Heart right ventricle (tissue), 16 donors: ENCODE measurements around the gene TEPSIN. TPM values are rescaled to one million over a fixed set of nuclear protein-coding genes. Genes with fewer than 3 reads are reported as not detected.

Experiments
- ATAC-seq, 8 donors: fragments of 200-7000 bp; cut with Tn5 transposase; one replicate each; pipeline ENCODE4 v1.9.1; 2020; ENCODE audit warnings: mild to moderate bottlenecking in 8 of 8, moderate library complexity in 8 of 8, moderate number of reproducible peaks in 1 of 8
- DNase-seq, 2 donors: peaks; one replicate each; pipeline ENCODE4 v3.0.0-alpha.2; 2020
- H3K27ac ChIP-seq, 10 donors: fragments of 200-600 bp; sonication (generic) in 2 of 10; one replicate each; pipeline versions ENCODE4 v1.5.0 to v1.8.0; 2020 to 2022; ENCODE audit warnings: mild to moderate bottlenecking in 3 of 10
- H3K27me3 ChIP-seq, 7 donors: fragments of 200-600 bp; one replicate each; pipeline ENCODE4 v1.8.0; 2021 to 2022; ENCODE audit warnings: mild to moderate bottlenecking in 2 of 7
- H3K36me3 ChIP-seq, 9 donors: fragments of 200-600 bp; sonication (generic) in 1 of 9; one replicate each; pipeline versions ENCODE4 v1.5.0 to v1.8.0; 2020 to 2022; ENCODE audit warnings: mild to moderate bottlenecking in 2 of 9
- H3K4me1 ChIP-seq, 9 donors: fragments of 200-600 bp; sonication (generic) in 1 of 9; one replicate each; pipeline versions ENCODE4 v1.5.0 to v1.8.0; 2020 to 2022; ENCODE audit warnings: mild to moderate bottlenecking in 4 of 9
- H3K4me3 ChIP-seq, 10 donors: fragments of 200-600 bp; sonication (generic) in 2 of 10; one replicate each; pipeline versions ENCODE4 v1.5.0 to v1.8.0; 2020 to 2022; ENCODE audit warnings: mild to moderate bottlenecking in 7 of 10, moderate library complexity in 2 of 10
- H3K9me3 ChIP-seq, 11 donors: fragments of 200-600 bp in 10 of 11; sonication (generic) in 2 of 11; one replicate each; pipeline versions ENCODE4 v1.5.0 to v1.8.0; 2013 to 2022; ENCODE audit warnings: mild to moderate bottlenecking in 2 of 11, control low read depth in 1 of 11, moderate library complexity in 1 of 11
- WGBS, 2 donors: extraction: QIAGEN DNeasy Blood & Tissue Kit; methylation state at CpG; one replicate each; pipeline ENCODE4 v1.1.7; 2013; ENCODE audit warnings: inconsistent platforms in 1 of 2; 5-methylcytosine and 5-hydroxymethylcytosine counted together
- intact Hi-C, 10 donors: fragments of 100-400 bp; cut with DNase I; formaldehyde crosslinking; loops; one replicate each; pipeline versions ENCODE4 v1.11.1 to v1.14.2; 2022
- polyA plus RNA-seq, 2 donors: library from polyadenylated mRNA; stranded (reverse); fragments of 200-250 nt; gene quantifications; one replicate each; pipeline ENCODE4 v1.2.3, GENCODE V29; 2013
- total RNA-seq, 10 donors: library from RNA; stranded (reverse); fragmentation: NEBNext Ultra II Directional in 3 of 10; extraction: Animal tissue kit (Norgen Biotek cat#: 25700) in 3 of 10; gene quantifications; one replicate each; pipeline versions ENCODE4 v1.2.1 to v1.2.4, GENCODE V29; 2021 to 2023
- TF ChIP-seq, protein P1 (sequence below), 9 donors: fragments of 200-600 bp; sonication (generic) in 2 of 9; IDR thresholded peaks; one replicate each; pipeline versions ENCODE4 v1.5.0 to v1.8.0; 2021 to 2022; ENCODE audit warnings: antibody characterized with exemption in 9 of 9, mild to moderate bottlenecking in 5 of 9, moderate library complexity in 1 of 9
- donor health status: Arrhythmogenic right ventricular cardiomyopathy.
- donor health status: ischemic (EF 13 %, LVEDD 7.1; RV severe dilation, severe dysfunction).
- donor health status: healthy with polysubstance abuse.
- donor health status: DM: no; HTN: yes; CAD: no.
- donor health status: DM: no; HTN: no; CAD: no.
- donor health status: ischemic (EF 25% LVEDD 6.9; RV normal size, moderate dysfunction).
- donor health status: ischemic (EF 25% LVEDD 5.7; RV mildly dilated, moderate dysfunction).
- donor health status: healthy.
- donor health status: DM: yes; HTN: yes; CAD: no.
- donor health status: Ischemic cardiomyopathy.
- donor health status: ischemic (EF 35%, LVEDD 5.7; RV mildly dilated, moderate dysfunction).
- donor health status: nonischemic (EF 11% LVEDD 7.7; RV severe dilation, severe dysfunction).
- donor health status: DM: yes; HTN: yes; CAD: no.
- donor health status: PGD.
- donor health status: ischemic (EF 29% LVEDD 5.4; RV normal size, mild dysfunction).
- donor health status: nonischemic (EF 23%, LVEDD 6.1; RV moderate dilation, normal function).

Gene TEPSIN
- total and polyA plus RNA-seq, 12 donors: 6.2 to 30.4 (median 9.8) TPM

- H3K4me1 ChIP-seq: peaks cover 0 to 20% (median 13%) of the 10 kb centered on the region in 9 donors
- no peak overlapping the region for H3K4me3 ChIP-seq
- TF ChIP-seq, protein P1, sequence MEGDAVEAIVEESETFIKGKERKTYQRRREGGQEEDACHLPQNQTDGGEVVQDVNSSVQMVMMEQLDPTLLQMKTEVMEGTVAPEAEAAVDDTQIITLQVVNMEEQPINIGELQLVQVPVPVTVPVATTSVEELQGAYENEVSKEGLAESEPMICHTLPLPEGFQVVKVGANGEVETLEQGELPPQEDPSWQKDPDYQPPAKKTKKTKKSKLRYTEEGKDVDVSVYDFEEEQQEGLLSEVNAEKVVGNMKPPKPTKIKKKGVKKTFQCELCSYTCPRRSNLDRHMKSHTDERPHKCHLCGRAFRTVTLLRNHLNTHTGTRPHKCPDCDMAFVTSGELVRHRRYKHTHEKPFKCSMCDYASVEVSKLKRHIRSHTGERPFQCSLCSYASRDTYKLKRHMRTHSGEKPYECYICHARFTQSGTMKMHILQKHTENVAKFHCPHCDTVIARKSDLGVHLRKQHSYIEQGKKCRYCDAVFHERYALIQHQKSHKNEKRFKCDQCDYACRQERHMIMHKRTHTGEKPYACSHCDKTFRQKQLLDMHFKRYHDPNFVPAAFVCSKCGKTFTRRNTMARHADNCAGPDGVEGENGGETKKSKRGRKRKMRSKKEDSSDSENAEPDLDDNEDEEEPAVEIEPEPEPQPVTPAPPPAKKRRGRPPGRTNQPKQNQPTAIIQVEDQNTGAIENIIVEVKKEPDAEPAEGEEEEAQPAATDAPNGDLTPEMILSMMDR (IDR thresholded peaks at IDR 0.05): no peak
- H3K27ac ChIP-seq: no peak overlapping the region
- no peak for ATAC-seq
- H3K9me3 ChIP-seq: no peaks in the 10 kb centered on the region
- DNase-seq: no peak
- 90 to 92% methylated on average over 20 of the region's 20 CpGs for WGBS, 2 donors
- H3K36me3 ChIP-seq: peaks cover 0 to 24% (median 0%) of the 10 kb centered on the region in 9 donors
- no peaks in the 10 kb centered on the region for H3K27me3 ChIP-seq
- intact Hi-C loops: loop anchor here in 3 of 10 donors (10.0 kb wide), 1 partner anchor 46 kb away; no protein-coding TSS in a partner anchor
These were observed 47.7 kb downstream of the TEPSIN start for GRCh38 chr17:81191116-81191515.

DNA sequence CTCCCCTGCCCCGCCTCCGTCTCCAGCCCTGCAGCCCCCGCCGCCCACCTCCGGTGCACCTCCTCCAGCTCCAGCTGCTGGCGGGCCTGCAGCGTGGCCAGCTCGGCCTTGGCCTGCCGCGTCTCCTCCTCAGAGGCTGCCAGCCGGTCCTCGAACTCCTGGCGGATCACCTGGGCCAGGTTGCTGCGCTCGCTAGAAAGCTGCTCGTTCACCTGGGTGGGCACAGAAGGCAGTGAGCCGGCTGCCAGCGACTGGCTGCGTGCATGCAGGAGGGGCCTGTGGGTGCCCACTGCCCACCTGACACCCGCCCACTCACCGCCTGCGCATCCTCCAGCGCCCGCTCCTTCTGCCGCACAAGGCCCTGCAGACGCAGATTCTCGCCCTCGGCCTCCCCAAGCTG lies 48.3 kb downstream of the TEPSIN start:
- ATAC-seq: no peak
- WGBS, 2 donors: 94 to 96% methylated on average over 28 of the region's 28 CpGs
- Histone ChIP-seq H3K36me3 (peaks cover 0 to 24% (median 0%) of the 10 kb centered on the region in 9 donors), H3K27ac (no peak overlapping the region), H3K27me3 (no peaks in the 10 kb centered on the region), H3K4me3 (no peak overlapping the region), H3K9me3 (no peaks in the 10 kb centered on the region), H3K4me1 (peaks cover 0 to 15% (median 8%) of the 10 kb centered on the region in 9 donors)
- no peak for DNase-seq
- intact Hi-C loops: loop anchor here in 3 of 10 donors (10.0 kb wide), 1 partner anchor 46 kb away; no protein-coding TSS in a partner anchor
- TF ChIP-seq, protein P1 (IDR thresholded peaks at IDR 0.05): no peak

- H3K9me3 ChIP-seq: no peaks in the 10 kb centered on the region
- H3K4me1 ChIP-seq: peaks cover 0 to 8% (median under 1%) of the 10 kb centered on the region in 9 donors
- TF ChIP-seq, protein P1 (IDR thresholded peaks at IDR 0.05): peak in 2 of 9 donors; percentile 23 to 26
- 83 to 84% methylated on average over 27 of the region's 27 CpGs for WGBS, 2 donors
- H3K27ac ChIP-seq: no peak overlapping the region
- ATAC-seq (peak in 3 of 8 donors; percentile 15 to 28 (median 18)), DNase-seq (no peak)
- H3K4me3 ChIP-seq: no peak overlapping the region
- intact Hi-C loops: loop anchor here in 3 of 10 donors (10.0 kb wide), 1 partner anchor 45 kb away; no protein-coding TSS in a partner anchor
- no peaks in the 10 kb centered on the region for H3K27me3 ChIP-seq
- H3K36me3 ChIP-seq: peaks cover 0 to 24% (median 0%) of the 10 kb centered on the region in 9 donors
These were observed 49.0 kb downstream of the TEPSIN start for GRCh38 chr17:81189670-81190530.

GRCh38 chr17:81189016-81189415 lies 49.8 kb downstream of the TEPSIN start:
- no peak overlapping the region for H3K27ac ChIP-seq
- WGBS, 2 donors: 90 to 95% methylated on average over 7 of the region's 7 CpGs
- no peak overlapping the region for H3K4me3 ChIP-seq
- ATAC-seq (no peak), DNase-seq (no peak)
- H3K9me3 ChIP-seq: no peaks in the 10 kb centered on the region
- TF ChIP-seq, protein P1 (IDR thresholded peaks at IDR 0.05): no peak
- H3K27me3 ChIP-seq: no peaks in the 10 kb centered on the region
- intact Hi-C loops: no loop called here
- peaks cover 0 to 2% (median 0%) of the 10 kb centered on the region in 9 donors for H3K4me1 ChIP-seq
- H3K36me3 ChIP-seq: peaks cover 0 to 24% (median 0%) of the 10 kb centered on the region in 9 donors
